HG03571 (cell line): ENCODE results near the gene NEUROD6.

ENCODE experiments used
- ATAC-seq: cut with Tn5 transposase; IDR thresholded peaks from one replicate; pipeline ENCODE4 v1.9.1; 2021; ENCODE audit not compliant: unreplicated experiment

The NEUROD6 gene

GRCh38 chr7:31340603-31341002 is at the start of gene NEUROD6:
NEUROD6 (minus strand) TSS chr7:31340726; CDS start chr7:31339268, 1,458 bp downstream.
- ATAC-seq, result no peak

- no peak for ATAC-seq
These were observed 43.9 kb upstream of the NEUROD6 start for GRCh38 chr7:31384466-31384865.

GRCh38 chr7:31382722-31383121 is 42.2 kb upstream of the NEUROD6 start:
- no peak for ATAC-seq

DNA sequence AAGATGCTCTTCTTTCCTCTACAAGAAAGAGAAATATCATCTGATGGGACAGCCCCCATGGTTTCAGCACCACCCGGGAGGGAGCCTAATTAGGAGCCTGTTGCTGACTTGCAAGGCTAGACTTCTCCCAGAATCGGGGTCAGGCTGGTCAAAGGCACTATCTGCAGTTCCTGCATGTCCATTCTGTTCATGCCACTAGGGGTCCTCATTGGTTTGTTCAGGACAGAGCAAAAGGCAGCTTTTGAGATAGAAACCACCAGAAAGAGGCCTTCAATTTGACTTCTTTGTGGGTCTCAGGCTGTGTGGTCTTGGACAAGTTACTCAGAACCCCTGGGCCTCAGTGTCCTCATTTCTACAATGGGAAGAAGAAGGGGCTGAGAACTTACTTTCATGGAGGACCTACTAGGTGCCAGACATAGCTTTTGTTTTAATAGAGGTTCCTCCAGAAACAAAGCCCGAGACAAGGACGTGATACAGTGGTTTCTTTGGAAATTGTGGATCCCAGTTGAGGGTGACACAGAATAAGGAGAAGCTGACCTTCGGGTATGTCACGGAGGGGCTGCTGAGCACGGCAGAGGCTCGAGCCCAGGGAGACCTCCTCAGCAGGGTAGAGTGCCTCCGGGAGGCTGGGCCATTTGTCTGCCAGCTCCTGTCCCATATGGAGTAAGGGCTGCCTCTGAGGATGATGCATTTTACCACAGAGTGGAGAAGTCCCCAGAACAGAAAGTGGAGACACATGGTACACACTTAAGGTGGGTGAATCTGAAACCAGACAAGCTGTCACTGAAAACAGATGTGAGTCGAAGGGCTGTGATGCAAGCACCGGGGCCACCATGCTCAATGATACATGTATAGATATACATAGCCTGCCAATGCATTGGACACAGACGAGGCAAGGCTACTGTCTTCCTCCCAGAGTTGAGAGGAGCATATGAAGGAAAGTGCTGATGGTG is 33.1 kb upstream of the NEUROD6 start:
- ATAC-seq, result peak; percentile 83

DNA sequence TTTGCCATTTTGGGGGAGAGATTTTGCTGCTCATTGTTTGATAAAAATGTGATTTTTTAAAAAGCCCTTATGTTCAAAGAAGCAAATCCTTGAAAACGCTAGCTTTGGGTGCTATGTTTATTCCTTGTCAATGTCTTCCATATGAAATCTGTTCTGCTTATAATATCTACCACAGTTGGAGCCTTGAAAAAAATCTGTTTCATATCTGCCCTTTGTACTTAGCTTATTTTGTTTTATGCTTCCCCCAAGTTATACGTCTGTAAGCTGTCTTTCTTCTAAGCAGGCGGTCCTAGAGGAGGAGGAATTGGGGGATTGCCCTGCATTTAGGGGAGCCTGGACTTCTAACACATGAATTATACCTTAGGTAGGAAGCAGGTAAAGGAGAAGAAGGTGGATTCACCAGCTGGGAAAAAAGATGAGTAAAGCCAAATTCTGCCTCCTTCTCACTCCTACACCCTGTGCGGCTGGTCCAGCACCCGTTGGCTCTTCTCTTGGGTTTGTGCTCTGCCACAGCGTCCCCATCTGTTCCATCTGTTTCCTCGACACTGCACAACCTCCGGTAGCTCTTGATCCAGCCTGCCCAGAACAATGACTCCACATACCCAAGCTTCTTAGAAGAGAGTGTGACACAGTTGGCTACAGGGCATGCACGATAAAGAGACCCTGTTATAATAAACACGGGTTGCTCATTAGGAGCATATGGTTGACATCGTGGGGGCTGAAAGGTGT is 31.9 kb upstream of the NEUROD6 start:
- ATAC-seq, result no peak

- no peak for ATAC-seq
These were observed 31.1 kb upstream of the NEUROD6 start for GRCh38 chr7:31371621-31372020.

DNA sequence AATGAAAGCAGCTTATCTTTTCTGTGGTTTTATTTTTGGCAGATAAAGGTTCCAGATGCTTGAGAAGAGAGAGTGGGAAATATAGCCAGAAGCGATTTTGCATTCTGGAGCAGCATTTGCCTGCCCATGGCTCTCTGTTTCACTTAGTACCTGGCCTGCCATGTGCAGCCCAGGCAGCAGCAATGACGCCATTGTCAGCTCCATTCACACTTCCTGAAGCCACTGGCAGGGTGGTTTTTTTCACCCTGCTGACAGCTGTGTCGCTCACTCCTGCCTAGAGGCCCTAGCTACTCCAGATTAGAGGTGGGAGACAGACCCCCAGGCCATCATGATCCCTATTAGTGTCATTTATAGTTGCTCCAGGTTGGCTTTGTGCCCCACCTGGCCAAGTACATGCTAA is 30.1 kb upstream of the NEUROD6 start:
- no peak for ATAC-seq

GRCh38 chr7:31368620-31369019 is 28.1 kb upstream of the NEUROD6 start:
- no peak for ATAC-seq

GRCh38 chr7:31363496-31363895 is 23.0 kb upstream of the NEUROD6 start:
- ATAC-seq, result no peak

GRCh38 chr7:31363051-31363450 is 22.5 kb upstream of the NEUROD6 start:
- no peak for ATAC-seq

GRCh38 chr7:31362401-31362800 is 21.9 kb upstream of the NEUROD6 start:
- ATAC-seq, result no peak

GRCh38 chr7:31358467-31358866 is 17.9 kb upstream of the NEUROD6 start:
- ATAC-seq, result no peak

GRCh38 chr7:31345421-31345820 is 4.9 kb upstream of the NEUROD6 start:
- no peak for ATAC-seq

- ATAC-seq, result no peak
These were observed 3.2 kb upstream of the NEUROD6 start for GRCh38 chr7:31343516-31344305.

DNA sequence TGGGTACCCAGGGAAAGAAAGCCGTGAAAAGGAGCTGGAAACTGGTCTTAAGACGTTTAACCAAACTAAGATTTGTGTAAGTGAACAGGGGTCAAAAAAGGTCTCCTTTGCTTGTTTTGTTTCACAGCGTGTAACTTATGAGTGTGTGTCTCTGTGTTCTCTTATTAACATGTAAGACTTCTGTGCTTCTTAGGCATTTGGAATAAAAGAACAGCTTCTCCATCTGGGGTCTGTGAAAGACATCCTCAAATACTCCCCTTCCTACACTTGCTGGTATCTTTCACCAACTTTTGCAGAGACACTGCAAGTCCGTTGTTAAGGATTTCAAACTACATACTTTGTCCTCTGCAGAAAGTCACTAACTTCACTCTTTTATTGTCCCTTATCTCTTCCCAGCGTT is 615 bp upstream of the NEUROD6 start:
- no peak for ATAC-seq

DNA sequence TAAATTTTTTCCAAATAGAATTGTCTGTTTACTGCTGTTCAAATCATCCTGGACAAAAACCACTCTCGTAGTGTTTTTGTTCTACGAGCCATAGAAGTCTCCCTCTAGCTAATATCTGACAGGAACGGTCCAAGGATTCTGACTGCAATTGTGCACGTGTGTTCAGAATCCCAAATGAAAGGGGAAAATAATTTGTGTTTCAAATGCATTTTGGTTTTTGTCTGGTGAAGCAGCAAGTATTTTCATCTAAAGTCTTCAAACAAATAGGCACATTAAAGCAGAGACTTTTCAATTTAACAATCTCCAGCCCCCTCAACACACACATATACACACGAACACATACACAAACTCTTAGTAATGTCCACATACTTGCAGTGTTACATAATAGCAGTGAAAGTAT is 475 bp downstream of the NEUROD6 start:
- ATAC-seq, result no peak

GRCh38 chr7:31338706-31339105 is 1.8 kb downstream of the NEUROD6 start:
- ATAC-seq, result no peak

DNA sequence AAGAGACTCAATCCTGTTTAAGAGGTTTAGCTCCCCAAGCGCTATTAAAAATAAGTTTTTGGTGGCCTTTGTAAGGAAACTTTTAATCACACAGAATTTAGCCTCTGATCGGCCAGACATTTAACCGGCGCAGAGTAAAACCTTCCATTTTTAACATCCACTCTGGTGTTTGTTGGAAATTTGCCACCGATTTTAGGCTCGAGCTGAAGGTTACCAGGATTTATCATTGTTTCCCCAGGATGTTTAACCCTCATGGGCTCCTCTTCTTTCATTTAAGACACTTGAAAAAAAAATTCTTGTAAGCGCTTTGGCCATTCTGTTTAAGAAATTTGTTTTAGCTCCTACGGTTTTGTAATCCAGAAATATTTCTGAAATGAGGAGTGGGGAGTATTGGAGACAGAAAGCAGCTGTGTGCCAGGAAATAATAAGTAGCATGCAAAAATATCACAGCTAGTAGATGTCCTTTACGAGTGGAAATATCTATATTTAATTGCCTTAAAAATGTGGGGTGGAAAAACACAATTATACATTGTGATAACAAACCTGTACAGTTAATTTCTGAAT is 3.4 kb downstream of the NEUROD6 start:
- no peak for ATAC-seq

GRCh38 chr7:31336202-31337001 is 4.1 kb downstream of the NEUROD6 start:
- no peak for ATAC-seq

- no peak for ATAC-seq
These were observed 4.7 kb downstream of the NEUROD6 start for GRCh38 chr7:31335884-31336201.
